ENCODE data around the gene DNAJC2. TPM values are rescaled to one million over a fixed set of nuclear protein-coding genes. Genes with fewer than 3 reads are reported as not detected.

Gene DNAJC2
- polyA plus RNA-seq, 2 donors = 15.6 to 18.5 TPM

GRCh38 chr7:103343758-103344452, 662 bp downstream of the DNAJC2 start:
- no peaks in the 10 kb centered on the region for H3K4me1 ChIP-seq (ENCODE audit: control insufficient read depth in 2 of 2, insufficient read depth in 2 of 2, low read length in 1 of 2)
- peaks cover 4 to 6% of the 10 kb centered on the region in 2 donors for H3K36me3 ChIP-seq (ENCODE audit: control insufficient read depth in 2 of 2, insufficient read depth in 2 of 2, low read length in 1 of 2)
- no peaks in the 10 kb centered on the region for H3K9me3 ChIP-seq (ENCODE audit: control insufficient read depth in 2 of 2, insufficient read depth in 1 of 2, low read depth in 1 of 2, low read length in 1 of 2)
- 1% methylated on average over 26 of the region's 26 CpGs for WGBS, 2 donors
- H3K27ac ChIP-seq (ENCODE audit: low read depth in 2 of 2, low read length in 1 of 2) = peak overlapping the region; percentile 68 to 87
- H3K4me3 ChIP-seq (ENCODE audit: low read depth in 1 of 2, low read length in 2 of 2) = peak overlapping the region; percentile 89 to 92
- no peaks in the 10 kb centered on the region for H3K27me3 ChIP-seq (ENCODE audit: control insufficient read depth in 1 of 2, insufficient read depth in 2 of 2, low read length in 2 of 2)

- Histone ChIP-seq H3K9me3 (ENCODE audit: control insufficient read depth in 2 of 2, insufficient read depth in 1 of 2, low read depth in 1 of 2, low read length in 1 of 2) (no peaks in the 10 kb centered on the region), H3K27ac (ENCODE audit: low read depth in 2 of 2, low read length in 1 of 2) (no peak overlapping the region), H3K4me3 (ENCODE audit: low read depth in 1 of 2, low read length in 2 of 2) (peak overlapping the region; percentile 89 to 92), H3K27me3 (ENCODE audit: control insufficient read depth in 1 of 2, insufficient read depth in 2 of 2, low read length in 2 of 2) (no peaks in the 10 kb centered on the region), H3K4me1 (ENCODE audit: control insufficient read depth in 2 of 2, insufficient read depth in 2 of 2, low read length in 1 of 2) (no peaks in the 10 kb centered on the region), H3K36me3 (ENCODE audit: control insufficient read depth in 2 of 2, insufficient read depth in 2 of 2, low read length in 1 of 2) (peaks cover 4 to 6% of the 10 kb centered on the region in 2 donors)
Observed at GRCh38 chr7:103343332-103343731, 1.2 kb downstream of the DNAJC2 start.

DNA sequence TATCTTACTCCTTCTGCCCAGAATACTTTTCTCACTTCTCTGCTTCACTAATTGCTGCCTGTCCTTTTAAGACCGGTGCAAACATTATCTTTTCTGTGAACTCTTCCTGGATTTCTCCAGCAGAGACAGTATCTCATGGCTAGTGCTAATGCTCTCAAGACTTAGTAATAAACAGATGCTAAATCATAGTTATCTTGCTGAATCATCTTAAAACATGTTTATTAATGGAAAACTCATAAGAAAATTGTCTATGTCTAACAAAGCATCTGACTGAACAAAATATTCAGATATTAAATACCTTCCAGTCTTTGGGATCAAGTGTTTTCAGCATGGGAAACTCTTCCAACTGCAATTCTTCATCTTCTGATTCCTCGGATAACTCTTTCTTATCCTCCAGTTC, 3.1 kb downstream of the DNAJC2 start:
- peaks cover 4 to 7% of the 10 kb centered on the region in 2 donors for H3K36me3 ChIP-seq (ENCODE audit: control insufficient read depth in 2 of 2, insufficient read depth in 2 of 2, low read length in 1 of 2)
- no peak overlapping the region for H3K27ac ChIP-seq (ENCODE audit: low read depth in 2 of 2, low read length in 1 of 2)
- WGBS, 2 donors = 81 to 83% methylated on average over 2 of the region's 2 CpGs

GRCh38 chr7:103338864-103339263, 5.7 kb downstream of the DNAJC2 start:
- no peaks in the 10 kb centered on the region for H3K9me3 ChIP-seq (ENCODE audit: control insufficient read depth in 2 of 2, insufficient read depth in 1 of 2, low read depth in 1 of 2, low read length in 1 of 2)
- H3K4me1 ChIP-seq (ENCODE audit: control insufficient read depth in 2 of 2, insufficient read depth in 2 of 2, low read length in 1 of 2) = no peaks in the 10 kb centered on the region
- 94 to 96% methylated on average over 2 of the region's 2 CpGs for WGBS, 2 donors
- H3K27ac ChIP-seq (ENCODE audit: low read depth in 2 of 2, low read length in 1 of 2) = no peak overlapping the region
- H3K4me3 ChIP-seq (ENCODE audit: low read depth in 1 of 2, low read length in 2 of 2) = no peak overlapping the region
- no peaks in the 10 kb centered on the region for H3K27me3 ChIP-seq (ENCODE audit: control insufficient read depth in 1 of 2, insufficient read depth in 2 of 2, low read length in 2 of 2)
- peaks cover 7 to 9% of the 10 kb centered on the region in 2 donors for H3K36me3 ChIP-seq (ENCODE audit: control insufficient read depth in 2 of 2, insufficient read depth in 2 of 2, low read length in 1 of 2)

More for the DNA sequence above, 3.1 kb downstream of the DNAJC2 start:
- H3K27me3 ChIP-seq (ENCODE audit: control insufficient read depth in 1 of 2, insufficient read depth in 2 of 2, low read length in 2 of 2) = no peaks in the 10 kb centered on the region
- H3K9me3 ChIP-seq (ENCODE audit: control insufficient read depth in 2 of 2, insufficient read depth in 1 of 2, low read depth in 1 of 2, low read length in 1 of 2) = no peaks in the 10 kb centered on the region
- H3K4me1 ChIP-seq (ENCODE audit: control insufficient read depth in 2 of 2, insufficient read depth in 2 of 2, low read length in 1 of 2) = no peaks in the 10 kb centered on the region
- no peak overlapping the region for H3K4me3 ChIP-seq (ENCODE audit: low read depth in 1 of 2, low read length in 2 of 2)

DNA sequence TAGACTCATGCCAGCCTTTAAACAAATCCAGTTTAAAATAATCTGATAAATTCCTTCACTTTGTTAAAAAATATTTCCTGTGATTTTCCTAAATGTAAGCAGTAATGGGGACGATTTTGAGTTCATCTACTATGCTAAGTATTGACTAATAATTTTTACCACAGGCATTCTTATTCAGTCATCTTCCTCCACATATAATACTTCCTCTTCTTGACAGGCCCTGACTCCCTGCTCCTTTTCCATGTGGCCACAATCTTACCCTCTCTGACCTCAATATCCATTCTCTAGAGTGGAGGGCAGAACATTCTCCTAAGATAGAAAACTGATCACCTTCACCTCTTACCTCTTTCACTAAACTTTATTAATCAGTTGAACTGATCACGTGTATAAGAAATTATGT, 7.8 kb downstream of the DNAJC2 start:
- no peak overlapping the region for H3K4me3 ChIP-seq (ENCODE audit: low read depth in 1 of 2, low read length in 2 of 2)
- H3K9me3 ChIP-seq (ENCODE audit: control insufficient read depth in 2 of 2, insufficient read depth in 1 of 2, low read depth in 1 of 2, low read length in 1 of 2) = no peaks in the 10 kb centered on the region
- no peaks in the 10 kb centered on the region for H3K4me1 ChIP-seq (ENCODE audit: control insufficient read depth in 2 of 2, insufficient read depth in 2 of 2, low read length in 1 of 2)
- no peaks in the 10 kb centered on the region for H3K27me3 ChIP-seq (ENCODE audit: control insufficient read depth in 1 of 2, insufficient read depth in 2 of 2, low read length in 2 of 2)
- H3K36me3 ChIP-seq (ENCODE audit: control insufficient read depth in 2 of 2, insufficient read depth in 2 of 2, low read length in 1 of 2) = peaks cover 7 to 9% of the 10 kb centered on the region in 2 donors
- H3K27ac ChIP-seq (ENCODE audit: low read depth in 2 of 2, low read length in 1 of 2) = no peak overlapping the region
- 90 to 94% methylated on average over 2 of the region's 2 CpGs for WGBS, 2 donors

GRCh38 chr7:103325744-103326143, 18.8 kb downstream of the DNAJC2 start:
- peaks cover 0 to 4% of the 10 kb centered on the region in 2 donors for H3K36me3 ChIP-seq (ENCODE audit: control insufficient read depth in 2 of 2, insufficient read depth in 2 of 2, low read length in 1 of 2)
- H3K4me1 ChIP-seq (ENCODE audit: control insufficient read depth in 2 of 2, insufficient read depth in 2 of 2, low read length in 1 of 2) = no peaks in the 10 kb centered on the region
- no peak overlapping the region for H3K27ac ChIP-seq (ENCODE audit: low read depth in 2 of 2, low read length in 1 of 2)
- H3K9me3 ChIP-seq (ENCODE audit: control insufficient read depth in 2 of 2, insufficient read depth in 1 of 2, low read depth in 1 of 2, low read length in 1 of 2) = no peaks in the 10 kb centered on the region
- 84 to 89% methylated on average over 8 of the region's 8 CpGs for WGBS, 2 donors
- no peaks in the 10 kb centered on the region for H3K27me3 ChIP-seq (ENCODE audit: control insufficient read depth in 1 of 2, insufficient read depth in 2 of 2, low read length in 2 of 2)
- no peak overlapping the region for H3K4me3 ChIP-seq (ENCODE audit: low read depth in 1 of 2, low read length in 2 of 2)

- Histone ChIP-seq H3K27me3 (ENCODE audit: control insufficient read depth in 1 of 2, insufficient read depth in 2 of 2, low read length in 2 of 2) (no peaks in the 10 kb centered on the region), H3K9me3 (ENCODE audit: control insufficient read depth in 2 of 2, insufficient read depth in 1 of 2, low read depth in 1 of 2, low read length in 1 of 2) (no peaks in the 10 kb centered on the region), H3K27ac (ENCODE audit: low read depth in 2 of 2, low read length in 1 of 2) (no peak overlapping the region), H3K4me3 (ENCODE audit: low read depth in 1 of 2, low read length in 2 of 2) (no peak overlapping the region), H3K36me3 (ENCODE audit: control insufficient read depth in 2 of 2, insufficient read depth in 2 of 2, low read length in 1 of 2) (peaks cover 16 to 18% of the 10 kb centered on the region in 2 donors), H3K4me1 (ENCODE audit: control insufficient read depth in 2 of 2, insufficient read depth in 2 of 2, low read length in 1 of 2) (no peaks in the 10 kb centered on the region)
Observed at GRCh38 chr7:103317009-103317408, 27.6 kb downstream of the DNAJC2 start.

GRCh38 chr7:103316380-103316941, 28.1 kb downstream of the DNAJC2 start:
- no peaks in the 10 kb centered on the region for H3K9me3 ChIP-seq (ENCODE audit: control insufficient read depth in 2 of 2, insufficient read depth in 1 of 2, low read depth in 1 of 2, low read length in 1 of 2)
- no peak overlapping the region for H3K27ac ChIP-seq (ENCODE audit: low read depth in 2 of 2, low read length in 1 of 2)
- no peak overlapping the region for H3K4me3 ChIP-seq (ENCODE audit: low read depth in 1 of 2, low read length in 2 of 2)
- peaks cover 18 to 20% of the 10 kb centered on the region in 2 donors for H3K36me3 ChIP-seq (ENCODE audit: control insufficient read depth in 2 of 2, insufficient read depth in 2 of 2, low read length in 1 of 2)
- H3K27me3 ChIP-seq (ENCODE audit: control insufficient read depth in 1 of 2, insufficient read depth in 2 of 2, low read length in 2 of 2) = no peaks in the 10 kb centered on the region
- 73 to 90% methylated on average over 2 of the region's 2 CpGs for WGBS, 2 donors
- no peaks in the 10 kb centered on the region for H3K4me1 ChIP-seq (ENCODE audit: control insufficient read depth in 2 of 2, insufficient read depth in 2 of 2, low read length in 1 of 2)

GRCh38 chr7:103314852-103315251, 29.7 kb downstream of the DNAJC2 start:
- H3K27ac ChIP-seq (ENCODE audit: low read depth in 2 of 2, low read length in 1 of 2) = no peak overlapping the region
- H3K27me3 ChIP-seq (ENCODE audit: control insufficient read depth in 1 of 2, insufficient read depth in 2 of 2, low read length in 2 of 2) = no peaks in the 10 kb centered on the region
- H3K4me3 ChIP-seq (ENCODE audit: low read depth in 1 of 2, low read length in 2 of 2) = no peak overlapping the region
- 75 to 87% methylated on average over 2 of the region's 2 CpGs for whole genome bisulfite sequencing, 2 donors
- peaks cover 15% of the 10 kb centered on the region in 2 donors for H3K36me3 ChIP-seq (ENCODE audit: control insufficient read depth in 2 of 2, insufficient read depth in 2 of 2, low read length in 1 of 2)
- no peaks in the 10 kb centered on the region for H3K4me1 ChIP-seq (ENCODE audit: control insufficient read depth in 2 of 2, insufficient read depth in 2 of 2, low read length in 1 of 2)
- H3K9me3 ChIP-seq (ENCODE audit: control insufficient read depth in 2 of 2, insufficient read depth in 1 of 2, low read depth in 1 of 2, low read length in 1 of 2) = no peaks in the 10 kb centered on the region

Measured in esophagus (tissue), 2 donors.